ENCODE measurements around the gene FAM83G.

GRCh38 chr17:18950346-18950745, 54.2 kb downstream of the FAM83G start:
- no peak for TF ChIP-seq CTCF (IDR thresholded peaks at IDR 0.05)
- TF ChIP-seq POLR2AphosphoS5 (IDR thresholded peaks at IDR 0.05) = no peak
- TF ChIP-seq POLR2A (IDR thresholded peaks at IDR 0.05; ENCODE audit: low read depth) = no peak
- no peak for TF ChIP-seq EP300 (IDR thresholded peaks at IDR 0.05)
